Natural killer cell treated with Interleukin-12 subunit alpha and Interleukin-12 subunit beta and Interleukin-15 and Interleukin-18, amount 100 ng/mL, for 72 hours (primary cell): ENCODE results near the gene OVAAL. TPM values are rescaled to one million over a fixed set of nuclear protein-coding genes. Genes with fewer than 3 reads are reported as not detected.
"Not testable (repeated sequence)": the region's sequence is repeated elsewhere in the genome, so short reads cannot be mapped to it uniquely, and the experiment has no call there.

ENCODE experiments used
- ATAC-seq, 2 donors: fragments of 150-1000 bp; cut with Tn5 transposase in 1 of 2; sonication (Bioruptor Pico), chemical (Tn5 transposase) in 1 of 2; 2 replicates each; pipeline ENCODE4 v1.10.0; 2021
- DNase-seq: peaks from one replicate; pipeline ENCODE4 v3.0.0; 2022; ENCODE audit warnings: low spot score
- H3K27ac Mint-ChIP-seq, 2 donors: 1 replicate in 1 of 2; 2 replicates in 1 of 2; pipeline ENCODE4 v1.8.0; 2022; ENCODE audit warnings: mixed read lengths in 2 of 2, mild to moderate bottlenecking in 1 of 2, moderate library complexity in 1 of 2
- H3K27me3 Mint-ChIP-seq, 2 donors: 1 replicate in 1 of 2; 2 replicates in 1 of 2; pipeline ENCODE4 v1.8.0; 2022; ENCODE audit warnings: mixed read lengths in 2 of 2
- H3K36me3 Mint-ChIP-seq: one replicate; pipeline ENCODE4 v1.8.0; 2022; ENCODE audit warnings: mixed read lengths
- H3K4me1 Mint-ChIP-seq, 2 donors: 1 replicate in 1 of 2; 2 replicates in 1 of 2; pipeline ENCODE4 v1.8.0; 2022; ENCODE audit warnings: low read depth in 2 of 2, mixed read lengths in 2 of 2, mild to moderate bottlenecking in 1 of 2
- H3K4me3 Mint-ChIP-seq: one replicate; pipeline ENCODE4 v1.8.0; 2022; ENCODE audit warnings: mixed read lengths
- H3K9me3 Mint-ChIP-seq: 2 replicates; pipeline ENCODE4 v1.8.0; 2022; ENCODE audit warnings: mixed read lengths
- total RNA-seq, 2 donors: library from RNA; stranded (reverse); gene quantifications; one replicate each; pipeline ENCODE4 v1.2.3, GENCODE V29; 2022

The OVAAL gene
- total RNA-seq, 2 donors from 2014 or later: not detected

DNA sequence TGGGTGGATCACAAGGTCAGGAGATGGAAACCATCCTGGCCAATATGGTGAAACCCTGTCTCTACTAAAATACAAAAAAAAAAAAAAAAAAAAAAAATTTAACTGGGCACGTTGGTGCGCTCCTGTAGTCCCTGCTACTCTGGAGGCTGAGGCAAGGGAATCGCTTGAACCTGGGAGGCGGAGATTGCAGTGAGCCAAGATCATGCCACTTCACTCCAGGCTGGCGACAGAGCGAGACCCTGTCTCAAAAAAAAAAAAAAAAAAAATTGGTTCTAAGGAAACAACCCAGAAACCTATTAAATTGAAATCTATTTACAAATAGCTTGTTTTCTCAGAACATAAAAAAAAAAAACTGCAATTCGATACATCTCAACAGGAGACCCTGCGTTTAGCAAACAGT lies 9.0 kb upstream of the OVAAL start:
- H3K27ac Mint-ChIP-seq, H3K4me1 Mint-ChIP-seq, H3K9me3 Mint-ChIP-seq, ATAC-seq, H3K36me3 Mint-ChIP-seq, DNase-seq, H3K4me3 Mint-ChIP-seq, H3K27me3 Mint-ChIP-seq: not testable (repeated sequence)

DNA sequence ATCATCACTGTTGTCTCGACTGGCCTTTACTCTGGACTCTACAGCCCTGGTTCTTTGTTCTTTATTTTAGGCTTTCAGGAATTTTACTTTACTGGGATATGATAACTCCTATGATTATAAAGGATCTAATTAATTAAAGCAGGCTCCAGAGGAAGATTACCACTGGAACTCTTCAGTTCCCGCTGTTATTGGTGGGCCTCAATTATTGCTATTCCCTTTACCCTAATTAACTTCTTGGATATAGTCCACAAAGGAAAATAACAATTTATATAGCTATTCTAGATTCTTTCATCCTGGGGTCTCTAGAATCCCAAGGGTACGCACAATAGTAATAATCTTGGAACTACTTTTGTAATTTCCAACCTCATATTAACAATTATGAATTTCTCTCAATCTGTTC lies 8.5 kb upstream of the OVAAL start:
- Mint-ChIP-seq H3K4me3 (no peak overlapping the region), H3K4me1 (no peaks in the 10 kb centered on the region), H3K9me3 (no peaks in the 10 kb centered on the region), H3K27ac (no peak overlapping the region), H3K27me3 (no peaks in the 10 kb centered on the region), H3K36me3 (no peaks in the 10 kb centered on the region)
- ATAC-seq: no peak
- no peak for DNase-seq

DNA sequence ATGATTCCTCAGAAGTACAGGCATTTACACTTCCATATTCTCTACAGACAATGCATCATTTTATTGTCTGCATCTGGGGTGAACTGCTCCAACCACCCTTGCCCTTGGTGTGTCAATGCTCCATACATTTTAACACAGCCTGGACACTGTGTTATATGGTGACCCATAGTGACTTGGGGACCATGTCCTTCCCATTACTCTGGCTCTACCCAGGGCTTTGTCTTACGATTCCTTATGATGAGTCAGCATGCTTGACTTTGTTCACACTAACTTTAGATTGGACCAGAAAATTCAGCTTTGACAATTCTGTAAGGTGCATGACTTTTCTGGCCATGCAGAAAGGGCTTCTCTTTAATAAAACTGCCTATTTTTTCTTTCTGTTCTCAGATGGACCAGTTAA lies 6.8 kb upstream of the OVAAL start:
- Mint-ChIP-seq H3K9me3 (no peaks in the 10 kb centered on the region), H3K27ac (no peak overlapping the region)
- ATAC-seq: no peak

DNA sequence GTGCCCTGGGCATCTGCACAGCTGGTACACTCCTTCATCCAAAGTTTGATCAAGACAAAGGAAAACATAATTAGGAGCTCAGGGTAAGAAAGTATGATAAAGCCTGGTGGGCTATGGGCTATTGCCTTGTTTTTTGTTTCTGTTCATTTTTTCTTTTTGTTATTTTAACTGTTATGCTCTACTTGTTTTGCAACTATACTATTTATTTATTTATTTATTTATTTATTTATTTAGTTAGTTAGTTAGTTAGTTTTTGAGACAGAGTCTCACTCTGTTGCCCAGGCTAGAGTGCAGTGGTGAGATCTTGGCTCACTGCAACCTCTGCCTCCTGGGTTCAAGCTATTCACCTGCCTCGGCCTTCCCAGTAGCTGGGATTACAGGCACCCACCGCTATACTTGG lies 5.7 kb upstream of the OVAAL start:
- H3K4me1 Mint-ChIP-seq: not testable (repeated sequence)

More for the DNA sequence above, 6.8 kb upstream of the OVAAL start:
- H3K36me3 Mint-ChIP-seq: no peaks in the 10 kb centered on the region
- peaks cover 0 to 3% of the 10 kb centered on the region in 2 donors for H3K27me3 Mint-ChIP-seq
- H3K4me3 Mint-ChIP-seq: no peak overlapping the region
- no peak for DNase-seq
- H3K4me1 Mint-ChIP-seq: no peaks in the 10 kb centered on the region

DNA sequence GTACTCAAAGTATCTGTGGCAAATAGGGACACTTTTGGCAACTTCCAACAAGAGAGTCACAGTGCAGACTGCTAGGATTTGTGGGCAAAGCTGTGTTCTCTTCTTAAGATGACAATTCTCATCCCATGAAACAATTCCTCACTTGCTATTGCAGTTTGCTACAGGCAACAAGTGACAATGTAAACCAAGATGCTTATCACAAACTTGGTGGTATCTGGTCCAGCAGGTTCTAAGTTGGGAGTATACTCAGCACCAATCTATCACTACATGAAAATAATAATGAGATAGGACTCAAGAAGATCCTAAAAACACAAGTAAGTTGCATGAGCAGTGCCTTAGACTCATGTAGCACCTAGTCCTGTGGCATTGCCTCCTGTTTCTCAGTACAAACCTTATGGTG lies 3.4 kb upstream of the OVAAL start:
- no peak overlapping the region for H3K4me3 Mint-ChIP-seq
- no peaks in the 10 kb centered on the region for H3K4me1 Mint-ChIP-seq
- peaks cover 7 to 15% of the 10 kb centered on the region in 2 donors for H3K27me3 Mint-ChIP-seq
- H3K9me3 Mint-ChIP-seq: no peaks in the 10 kb centered on the region
- H3K36me3 Mint-ChIP-seq: no peaks in the 10 kb centered on the region
- no peak overlapping the region for H3K27ac Mint-ChIP-seq
- DNase-seq (no peak), ATAC-seq (no peak)

More for the DNA sequence above, 5.7 kb upstream of the OVAAL start:
- not testable (repeated sequence) for DNase-seq, H3K36me3 Mint-ChIP-seq, H3K27ac Mint-ChIP-seq, ATAC-seq, H3K4me3 Mint-ChIP-seq, H3K27me3 Mint-ChIP-seq, H3K9me3 Mint-ChIP-seq

DNA sequence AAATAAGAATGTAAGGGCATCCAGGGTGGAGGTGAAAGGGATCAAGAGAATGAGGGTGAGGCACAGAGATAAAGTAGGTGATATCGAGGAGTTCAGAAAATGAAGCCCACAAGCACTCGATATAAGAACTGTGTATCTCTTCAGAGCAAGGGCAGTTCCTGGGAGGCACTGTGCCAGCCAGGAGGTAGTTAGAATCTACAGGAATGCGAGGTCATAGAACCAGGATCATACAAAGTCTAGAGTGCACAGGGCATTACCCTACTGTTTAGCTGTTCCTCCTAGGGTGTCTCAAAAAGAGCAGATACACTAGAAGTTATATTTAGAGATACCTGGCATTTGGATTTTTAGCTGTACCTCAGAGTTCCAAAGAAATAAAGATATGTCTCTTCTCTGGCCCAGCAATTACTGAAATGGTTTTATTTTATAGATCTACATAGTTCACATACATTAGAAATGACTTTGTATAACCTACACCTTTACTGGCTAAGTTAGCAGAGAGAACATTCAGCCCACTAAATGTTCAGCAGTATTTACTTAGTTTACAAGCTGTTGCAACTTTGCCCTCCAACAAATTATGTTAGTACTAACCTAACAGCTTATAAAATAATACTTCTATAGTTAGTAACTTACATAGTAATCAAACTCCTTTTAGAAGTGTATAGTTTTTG lies 1.6 kb downstream of the OVAAL start:
- H3K4me1 Mint-ChIP-seq: no peaks in the 10 kb centered on the region
- no peak overlapping the region for H3K4me3 Mint-ChIP-seq
- peaks cover 22 to 27% of the 10 kb centered on the region in 2 donors for H3K27me3 Mint-ChIP-seq
- no peak for DNase-seq
- no peak overlapping the region for H3K27ac Mint-ChIP-seq
- no peaks in the 10 kb centered on the region for H3K36me3 Mint-ChIP-seq
- no peaks in the 10 kb centered on the region for H3K9me3 Mint-ChIP-seq
- no peak for ATAC-seq

DNA sequence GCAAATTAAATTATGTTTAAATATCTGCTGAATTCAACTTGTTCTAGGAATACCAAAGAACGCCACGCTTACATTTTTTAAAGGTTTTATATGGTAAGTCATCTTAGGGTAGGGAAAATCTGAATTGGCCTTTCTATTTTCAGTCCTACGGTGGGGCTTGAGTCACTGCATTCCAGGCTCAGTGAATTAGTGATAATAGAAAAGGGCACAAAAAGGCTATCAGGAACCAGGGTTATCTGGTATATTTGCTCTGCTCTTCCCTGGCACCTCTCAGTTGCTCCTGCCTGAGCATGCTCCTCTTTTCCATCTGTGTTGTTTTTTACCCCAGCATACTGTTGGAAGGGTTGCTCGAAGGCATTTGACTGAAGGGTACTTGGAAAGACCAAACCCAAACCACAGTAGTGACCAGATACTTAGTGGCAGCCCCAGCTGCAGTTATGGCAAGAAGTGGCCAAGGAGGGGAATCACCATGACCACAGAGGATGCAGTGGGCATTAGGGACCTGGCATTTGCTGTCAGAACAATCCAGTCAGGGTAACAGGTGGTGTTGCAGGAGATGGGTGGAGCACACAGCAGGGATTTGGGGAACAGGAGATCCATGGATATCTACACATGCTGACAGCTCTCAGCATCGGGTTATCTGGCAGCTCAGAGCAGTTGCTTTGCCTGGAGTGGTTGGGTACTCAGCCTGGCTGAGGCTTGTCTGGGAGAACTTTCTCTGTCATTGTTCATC lies 2.3 kb downstream of the OVAAL start:
- Mint-ChIP-seq H3K4me1 (no peaks in the 10 kb centered on the region), H3K27ac (no peak overlapping the region), H3K9me3 (no peaks in the 10 kb centered on the region), H3K36me3 (no peaks in the 10 kb centered on the region), H3K4me3 (no peak overlapping the region), H3K27me3 (peaks cover 23 to 27% of the 10 kb centered on the region in 2 donors)
- no peak for ATAC-seq
- DNase-seq: no peak

DNA sequence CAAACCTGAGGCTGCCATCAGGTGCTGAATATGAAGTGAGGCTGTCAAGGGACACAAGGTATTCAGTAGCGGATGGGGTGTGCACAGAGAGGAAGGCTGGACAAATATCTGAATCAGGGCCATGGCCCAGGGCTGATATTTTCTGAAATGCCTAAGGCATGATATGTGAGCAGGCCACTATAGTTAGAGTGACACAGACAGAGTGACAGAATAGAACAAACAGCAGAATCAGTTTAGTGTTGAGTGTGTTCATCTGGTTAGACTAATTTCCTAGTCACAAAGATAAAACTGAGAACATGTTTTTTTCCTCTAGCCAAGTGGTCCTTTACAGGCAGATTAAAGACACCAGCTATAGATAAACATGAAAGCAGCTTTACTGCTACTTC lies 3.9 kb downstream of the OVAAL start:
- DNase-seq: no peak
- Mint-ChIP-seq H3K36me3 (no peaks in the 10 kb centered on the region), H3K4me3 (no peak overlapping the region), H3K4me1 (no peaks in the 10 kb centered on the region), H3K27me3 (peaks cover 24 to 25% of the 10 kb centered on the region in 2 donors), H3K9me3 (no peaks in the 10 kb centered on the region), H3K27ac (no peak overlapping the region)
- ATAC-seq: peak in 1 of 2 donors; percentile 48

DNA sequence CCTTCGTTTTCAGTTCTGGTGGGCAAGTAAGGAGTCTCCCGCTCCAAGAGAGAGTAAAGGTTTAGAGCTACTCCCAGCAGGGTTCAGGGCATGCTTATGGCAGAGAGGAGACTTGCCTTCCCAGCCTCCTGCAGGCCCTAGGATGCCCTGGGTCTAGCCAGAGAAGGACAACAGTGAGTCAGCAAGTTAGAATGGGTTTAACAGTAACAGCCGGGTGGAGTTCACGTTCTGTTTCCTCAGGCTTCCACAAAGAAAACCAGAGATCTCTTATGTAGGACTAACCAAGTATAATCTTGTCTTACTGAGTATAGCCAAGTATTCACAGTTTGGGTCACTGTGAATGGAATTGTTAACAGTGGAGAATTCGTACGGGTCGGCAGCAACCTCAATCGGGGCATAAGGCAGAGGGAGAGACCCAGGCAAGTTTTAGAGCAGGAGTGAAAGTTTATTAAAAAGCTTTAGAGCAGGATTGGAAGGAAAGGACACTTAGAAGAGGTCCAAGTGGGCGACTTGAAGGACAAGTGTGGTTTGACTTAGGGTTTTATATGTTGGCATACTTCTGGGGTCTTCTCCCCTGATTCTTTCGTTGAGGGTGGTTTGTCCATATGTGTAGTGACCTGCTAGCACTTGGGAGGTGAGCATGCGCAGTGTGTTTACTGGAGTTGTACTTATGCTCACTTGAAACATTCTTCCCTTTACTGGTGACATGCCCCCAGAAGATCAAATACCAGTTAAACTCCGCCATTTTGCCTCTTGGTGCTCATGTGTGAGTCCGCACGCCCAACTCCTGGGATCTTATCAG lies 4.5 kb downstream of the OVAAL start:
- H3K27ac Mint-ChIP-seq: no peak overlapping the region
- no peak overlapping the region for H3K4me3 Mint-ChIP-seq
- DNase-seq (no peak), ATAC-seq (peak in 1 of 2 donors; percentile 33)
- H3K4me1 Mint-ChIP-seq: no peaks in the 10 kb centered on the region
- no peaks in the 10 kb centered on the region for H3K36me3 Mint-ChIP-seq
- peaks cover 25 to 28% of the 10 kb centered on the region in 2 donors for H3K27me3 Mint-ChIP-seq
- no peaks in the 10 kb centered on the region for H3K9me3 Mint-ChIP-seq

DNA sequence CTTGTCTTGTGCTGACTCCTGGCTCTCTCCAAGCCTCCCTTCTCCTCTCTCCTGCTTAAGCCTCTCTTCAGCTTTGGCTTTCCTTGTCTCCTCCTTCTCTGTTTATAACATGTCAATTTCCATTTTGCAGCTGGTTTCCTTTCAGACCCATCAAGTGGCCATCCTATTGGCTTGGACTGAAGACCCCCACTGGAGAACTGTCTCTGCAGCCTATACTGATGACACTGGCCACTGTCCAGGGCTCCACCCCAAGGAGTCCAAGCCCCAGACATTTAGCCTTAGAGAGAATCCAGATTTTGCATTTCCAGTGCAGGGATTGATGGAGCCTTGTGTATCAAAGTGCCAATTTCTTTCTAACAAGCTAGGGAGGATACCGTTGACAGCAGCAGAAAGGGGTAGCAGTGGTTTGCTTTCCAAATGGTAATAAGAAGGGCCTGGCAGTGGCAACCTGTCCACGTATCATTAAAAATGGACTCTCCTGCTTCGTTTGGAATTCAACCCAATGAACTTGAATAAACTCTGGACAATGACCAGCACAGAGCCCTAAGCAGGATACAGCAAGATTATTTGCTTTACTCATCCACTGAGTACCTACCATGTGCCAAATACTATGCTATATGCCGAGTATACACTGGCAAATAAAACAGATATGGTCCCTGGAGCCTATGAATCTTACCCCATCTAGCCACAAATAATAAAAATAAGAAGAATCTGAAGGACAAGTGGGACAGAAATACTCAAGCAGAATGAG lies 6.5 kb downstream of the OVAAL start:
- ATAC-seq (no peak), DNase-seq (no peak)
- Mint-ChIP-seq H3K27ac (no peak overlapping the region), H3K36me3 (no peaks in the 10 kb centered on the region), H3K4me3 (no peak overlapping the region), H3K4me1 (no peaks in the 10 kb centered on the region), H3K9me3 (no peaks in the 10 kb centered on the region), H3K27me3 (peaks cover 18 to 37% of the 10 kb centered on the region in 2 donors)

DNA sequence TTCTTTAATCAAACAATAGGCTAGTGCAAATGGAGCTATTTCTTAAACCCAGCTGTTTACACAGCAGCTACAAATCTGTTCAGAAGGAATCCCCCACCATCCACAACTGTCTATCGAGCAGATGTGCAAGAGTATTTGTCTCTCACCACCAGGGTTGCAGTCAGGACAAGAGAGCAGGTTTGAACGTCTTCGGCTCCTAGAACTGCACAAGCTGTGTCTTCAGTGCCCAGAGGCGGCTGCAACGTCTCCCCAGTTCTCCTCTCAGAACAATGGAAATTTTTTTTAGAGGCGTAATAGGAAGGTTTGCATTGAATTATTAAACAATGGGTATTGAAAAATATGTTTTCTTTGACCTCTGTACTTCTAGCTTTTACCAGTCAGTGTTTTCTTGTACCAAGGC lies 7.3 kb downstream of the OVAAL start:
- Mint-ChIP-seq H3K27ac (no peak overlapping the region), H3K36me3 (no peaks in the 10 kb centered on the region), H3K9me3 (no peaks in the 10 kb centered on the region), H3K4me3 (no peak overlapping the region), H3K4me1 (no peaks in the 10 kb centered on the region), H3K27me3 (peaks cover 20 to 44% of the 10 kb centered on the region in 2 donors)
- ATAC-seq (no peak), DNase-seq (no peak)

DNA sequence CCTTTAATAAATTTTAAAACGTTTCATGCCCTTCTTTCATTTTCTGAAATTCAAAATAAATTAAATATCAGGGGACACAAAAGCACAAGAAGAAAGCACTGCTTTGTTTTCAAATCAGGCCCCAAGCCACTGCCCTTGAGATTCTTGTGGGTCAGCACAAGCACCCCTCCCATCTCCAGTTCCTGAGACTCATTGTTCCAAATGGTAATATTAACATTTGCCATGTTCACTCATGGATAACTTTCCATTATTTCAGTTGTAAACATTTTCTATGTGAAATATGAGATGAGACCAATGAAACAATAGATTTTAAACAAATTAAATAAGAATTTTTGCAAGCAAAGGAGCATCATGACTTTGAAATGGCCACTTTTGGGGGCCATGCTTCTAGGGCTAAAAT lies 7.7 kb downstream of the OVAAL start:
- H3K9me3 Mint-ChIP-seq: no peaks in the 10 kb centered on the region
- ATAC-seq (no peak), DNase-seq (no peak)
- H3K27ac Mint-ChIP-seq: no peak overlapping the region
- no peaks in the 10 kb centered on the region for H3K4me1 Mint-ChIP-seq
- peaks cover 19 to 47% of the 10 kb centered on the region in 2 donors for H3K27me3 Mint-ChIP-seq
- no peak overlapping the region for H3K4me3 Mint-ChIP-seq
- H3K36me3 Mint-ChIP-seq: no peaks in the 10 kb centered on the region

DNA sequence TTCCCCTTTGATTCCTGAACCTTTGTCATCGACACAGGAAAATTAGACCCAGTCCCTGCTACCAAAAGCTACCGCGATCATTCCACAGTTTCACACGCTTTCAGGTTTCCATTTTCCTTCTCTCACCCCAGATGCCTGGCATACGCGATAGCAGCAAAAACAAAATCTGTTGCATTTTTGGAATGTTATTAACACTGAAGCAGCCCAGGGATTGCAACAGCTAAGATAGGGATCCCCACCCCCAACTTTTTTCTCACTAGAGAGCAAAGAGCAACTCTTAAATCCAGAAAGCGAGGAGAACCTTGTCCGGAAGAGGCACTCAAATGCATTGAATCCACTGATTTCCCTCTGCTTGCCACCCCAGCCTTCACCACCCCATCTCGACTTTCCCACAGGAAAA lies 8.9 kb downstream of the OVAAL start:
- Mint-ChIP-seq H3K36me3 (no peaks in the 10 kb centered on the region), H3K4me3 (no peak overlapping the region), H3K9me3 (no peaks in the 10 kb centered on the region), H3K27me3 (peaks cover 25 to 56% of the 10 kb centered on the region in 2 donors), H3K4me1 (peaks cover 0 to 8% of the 10 kb centered on the region in 2 donors), H3K27ac (no peak overlapping the region)
- ATAC-seq (no peak), DNase-seq (no peak)
